HG03175 (cell line): ENCODE measurements around the gene MKRN2.

Source experiments
- ATAC-seq: cut with Tn5 transposase; IDR thresholded peaks from one replicate; pipeline ENCODE4 v1.9.1; 2021; ENCODE audit warnings: mild to moderate bottlenecking, moderate library complexity; ENCODE audit not compliant: unreplicated experiment

Gene MKRN2

DNA sequence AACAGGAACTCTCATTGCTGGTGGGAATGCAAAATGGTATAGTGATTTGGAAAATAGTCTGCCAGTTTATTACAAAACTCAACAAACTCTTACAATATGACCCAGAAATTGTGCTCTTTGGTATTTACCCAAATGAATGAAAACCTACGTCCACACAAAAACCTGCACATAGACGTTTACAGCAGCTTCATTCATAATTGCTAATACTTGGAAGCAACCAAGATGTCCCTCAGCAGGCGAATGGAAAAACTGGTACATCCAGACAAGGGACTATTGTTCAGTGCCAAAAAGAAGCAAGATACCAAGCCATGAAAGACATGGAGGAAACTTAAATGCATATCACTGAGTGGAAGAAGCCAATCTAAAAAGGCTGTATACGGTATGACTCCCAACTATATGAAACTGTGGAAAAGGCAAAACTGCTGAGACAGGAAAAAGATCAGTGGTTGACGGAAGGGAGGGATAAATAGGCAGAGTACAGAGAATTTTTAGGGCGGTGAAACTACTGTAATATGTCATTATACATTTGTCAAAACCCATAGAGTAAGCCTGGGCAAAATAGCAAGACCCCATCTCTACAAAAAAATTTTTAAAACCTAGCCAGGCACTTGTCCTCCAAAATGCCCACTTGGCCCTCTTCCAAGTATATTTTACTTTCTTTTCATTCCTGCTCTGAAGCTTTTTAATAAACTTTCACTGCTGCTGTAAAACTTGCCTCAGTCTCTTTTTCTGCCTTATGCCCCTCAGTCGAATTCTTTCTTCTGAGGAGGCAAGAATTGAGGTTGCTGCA is 6.7 kb upstream of the MKRN2 start:
- no peak for ATAC-seq

DNA sequence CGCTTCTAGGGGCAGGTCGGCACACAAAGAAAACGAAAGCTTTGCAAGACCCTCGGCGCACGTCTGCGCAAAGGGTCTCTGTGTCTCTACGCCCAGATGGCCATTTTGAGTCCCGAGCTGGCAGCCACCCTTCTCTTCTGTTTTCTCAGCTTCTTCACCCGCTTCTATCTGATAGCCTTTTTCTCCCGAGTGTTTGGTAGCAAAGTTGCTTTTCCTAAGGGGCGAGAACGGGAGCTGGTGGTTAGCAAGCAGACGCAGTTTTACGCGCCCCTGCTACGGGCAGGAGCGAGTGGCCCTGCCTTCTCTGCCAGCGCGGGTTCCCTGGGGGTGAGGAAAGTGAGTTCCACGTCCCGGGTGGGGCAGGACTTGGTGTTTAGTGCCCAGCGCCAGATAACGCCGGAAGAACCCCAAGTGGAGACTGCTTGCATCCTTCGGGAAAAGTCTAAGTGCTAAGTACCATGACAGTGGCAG is 2.9 kb upstream of the MKRN2 start:
- ATAC-seq = no peak

DNA sequence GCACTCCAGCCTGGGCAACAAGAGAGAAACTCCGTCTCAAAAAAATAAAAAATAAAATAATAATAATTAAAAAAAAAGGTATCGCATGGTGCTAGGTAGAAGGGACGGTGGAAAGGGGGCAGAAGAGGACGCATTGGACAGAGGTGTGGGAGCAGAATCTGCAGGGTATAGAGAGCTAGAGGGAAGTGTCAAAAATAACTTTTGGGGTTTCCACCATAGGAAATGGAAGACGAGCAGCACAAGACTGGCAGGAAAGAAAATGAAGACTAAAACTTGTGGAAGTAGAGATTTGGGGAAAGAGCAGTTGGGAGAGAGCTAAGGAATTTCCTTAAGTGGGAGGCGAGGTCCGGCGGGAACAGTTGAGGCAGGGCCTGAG is 585 bp upstream of the MKRN2 start:
- no peak for ATAC-seq

GRCh38 chr3:12557473-12558100 is 700 bp downstream of the MKRN2 start:
- no peak for ATAC-seq

DNA sequence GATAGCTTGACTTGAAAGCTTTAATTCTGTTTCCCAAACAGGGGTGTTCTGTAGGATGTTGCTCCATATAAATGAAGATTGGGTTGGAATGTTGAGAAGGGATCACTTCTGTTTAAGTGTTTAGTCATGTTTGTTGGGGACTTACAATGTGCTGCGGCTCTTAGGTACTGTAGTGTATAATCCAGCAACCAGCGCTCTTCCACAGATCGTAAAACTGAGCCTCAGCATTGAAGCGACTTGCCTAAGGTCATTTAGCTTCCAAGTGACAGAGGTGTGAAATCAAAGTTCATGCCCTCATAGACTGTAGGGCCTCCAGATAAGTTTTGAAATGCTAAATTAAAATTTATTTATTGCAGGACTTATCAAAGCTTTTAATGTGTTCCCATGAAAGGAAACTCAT is 1.8 kb downstream of the MKRN2 start:
- ATAC-seq = no peak

DNA sequence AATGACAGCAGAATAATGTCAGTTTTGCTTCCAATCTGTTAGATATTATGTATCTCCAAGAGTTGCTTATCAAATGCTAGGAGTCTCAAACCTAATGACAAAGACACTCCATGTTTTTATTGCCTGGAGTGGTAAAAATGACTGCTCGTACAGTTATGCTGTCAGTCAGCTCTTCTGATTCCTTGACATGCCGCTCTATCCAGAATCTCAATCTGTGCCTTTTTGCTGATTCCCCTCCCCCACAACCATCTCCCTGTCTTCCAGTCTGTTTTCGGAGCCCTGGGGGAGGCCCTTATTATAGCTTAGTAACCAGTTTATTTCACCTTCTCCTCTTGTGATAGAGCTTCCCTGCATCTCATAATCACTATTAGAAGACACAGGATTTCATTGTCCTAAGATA is 2.6 kb downstream of the MKRN2 start:
- no peak for ATAC-seq

GRCh38 chr3:12560505-12561190 is 3.8 kb downstream of the MKRN2 start:
- peak; percentile 38 for ATAC-seq

GRCh38 chr3:12561397-12561796 is 4.5 kb downstream of the MKRN2 start:
- no peak for ATAC-seq

- ATAC-seq = no peak
Measured at GRCh38 chr3:12562451-12562850, 5.6 kb downstream of the MKRN2 start.

DNA sequence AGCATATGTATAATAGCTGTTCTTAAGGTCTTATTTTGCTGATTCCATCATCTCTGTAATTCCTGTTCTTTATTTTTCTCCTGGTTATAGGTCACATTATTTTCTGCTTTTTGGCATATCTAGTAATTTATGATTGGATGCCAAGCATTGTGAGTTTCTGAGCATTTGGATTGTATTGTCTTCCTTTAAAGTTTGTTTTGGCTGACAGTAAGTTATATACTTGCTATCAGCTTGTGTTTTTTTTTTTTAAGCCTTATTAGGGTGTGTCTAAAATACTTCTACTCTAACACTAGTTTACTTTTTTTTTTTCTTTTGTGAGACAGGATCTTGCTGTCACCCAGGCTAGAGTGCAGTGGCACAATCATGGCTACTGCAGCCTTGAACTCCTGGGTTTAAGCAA is 10.1 kb downstream of the MKRN2 start:
- no peak for ATAC-seq

DNA sequence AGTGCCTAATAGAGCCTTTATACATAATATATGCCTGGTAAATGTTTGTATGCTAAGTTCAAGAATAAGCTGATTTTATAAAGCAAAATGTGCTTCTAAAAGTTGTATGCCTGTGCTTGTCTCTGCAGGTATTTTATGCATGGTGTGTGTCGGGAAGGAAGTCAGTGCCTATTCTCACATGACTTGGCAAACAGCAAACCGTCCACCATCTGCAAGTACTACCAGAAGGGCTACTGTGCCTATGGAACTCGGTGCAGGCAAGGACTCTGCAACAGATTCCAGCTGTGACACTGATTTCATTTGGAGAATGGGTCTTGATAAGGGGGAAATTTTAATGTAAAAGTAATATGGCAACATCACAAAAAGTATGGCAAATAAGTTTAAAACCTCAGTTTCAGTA is 11.9 kb downstream of the MKRN2 start:
- no peak for ATAC-seq

DNA sequence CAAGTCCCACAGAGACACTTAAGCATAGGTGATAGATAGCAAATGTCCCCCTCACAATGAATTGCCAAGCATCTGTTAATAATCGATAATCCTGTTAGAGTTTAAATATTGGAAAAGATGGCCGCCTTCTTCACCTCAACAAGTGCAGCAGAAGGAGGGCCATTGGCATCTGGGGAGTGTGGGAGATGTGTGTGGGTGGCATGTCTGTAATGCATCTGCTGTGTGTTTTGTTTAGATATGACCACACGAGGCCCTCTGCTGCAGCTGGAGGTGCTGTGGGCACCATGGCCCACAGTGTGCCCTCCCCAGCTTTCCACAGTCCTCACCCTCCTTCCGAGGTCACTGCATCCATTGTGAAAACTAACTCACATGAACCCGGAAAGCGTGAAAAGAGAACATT is 12.9 kb downstream of the MKRN2 start:
- ATAC-seq = no peak

DNA sequence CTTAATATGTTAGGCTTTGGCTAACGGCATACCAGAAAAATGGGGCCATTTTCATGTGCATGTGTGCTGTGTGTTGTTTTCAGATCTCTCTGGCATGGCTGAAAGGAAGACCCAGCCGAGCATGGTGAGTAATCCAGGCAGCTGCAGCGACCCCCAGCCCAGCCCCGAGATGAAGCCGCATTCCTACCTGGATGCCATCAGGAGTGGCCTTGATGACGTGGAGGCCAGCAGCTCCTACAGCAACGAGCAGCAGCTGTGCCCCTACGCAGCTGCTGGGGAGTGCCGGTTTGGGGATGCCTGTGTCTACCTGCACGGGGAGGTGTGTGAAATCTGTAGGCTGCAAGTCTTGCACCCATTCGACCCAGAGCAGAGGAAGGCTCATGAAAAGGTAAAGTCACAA is 15.1 kb downstream of the MKRN2 start:
- no peak for ATAC-seq

DNA sequence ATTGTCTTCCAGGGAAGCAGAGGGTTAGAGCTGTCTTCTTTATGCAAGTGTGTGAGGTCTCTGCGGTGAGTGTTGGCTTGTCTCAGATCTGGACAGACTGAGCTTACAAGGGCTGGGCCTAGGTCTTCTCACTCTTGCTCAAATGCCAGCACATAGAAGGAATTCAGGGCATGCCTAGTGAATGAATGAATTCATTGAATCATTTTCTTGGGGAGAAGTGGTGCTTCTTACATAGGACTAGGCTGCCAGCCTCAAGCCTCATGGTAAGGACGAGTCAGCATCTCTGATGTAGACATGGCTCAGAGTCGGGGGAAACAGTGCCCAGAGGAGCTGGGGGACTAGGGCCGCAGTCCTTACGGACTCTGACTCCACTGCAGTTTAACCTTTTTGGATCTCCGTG is 17.2 kb downstream of the MKRN2 start:
- ATAC-seq = no peak

GRCh38 chr3:12574661-12575060 is 17.8 kb downstream of the MKRN2 start:
- no peak for ATAC-seq

GRCh38 chr3:12577379-12577778 is 20.5 kb downstream of the MKRN2 start:
- no peak for ATAC-seq

DNA sequence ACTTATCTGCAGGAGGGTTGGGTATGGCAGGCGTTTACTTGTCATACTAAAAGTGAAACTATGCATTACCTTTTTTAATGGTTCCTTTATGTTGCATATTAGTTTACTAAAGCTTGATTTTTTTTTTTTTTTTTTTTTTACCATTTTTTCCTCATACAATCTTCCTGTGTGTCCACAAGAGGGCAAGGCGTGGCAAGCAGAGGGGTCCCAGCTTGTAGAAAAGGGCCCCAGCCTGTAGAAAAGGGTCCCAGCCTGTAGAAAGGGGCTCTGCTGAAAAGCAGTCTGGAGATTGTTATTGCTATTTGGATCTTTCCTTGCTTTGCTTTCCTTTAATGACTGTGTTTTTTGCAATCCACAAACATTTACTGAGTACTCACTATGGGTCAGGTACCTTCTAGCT is 21.9 kb downstream of the MKRN2 start:
- no peak for ATAC-seq

- ATAC-seq = no peak
Measured at GRCh38 chr3:12579456-12579855, 22.6 kb downstream of the MKRN2 start.

- no peak for ATAC-seq
Measured at GRCh38 chr3:12579905-12580304, 23.0 kb downstream of the MKRN2 start.

DNA sequence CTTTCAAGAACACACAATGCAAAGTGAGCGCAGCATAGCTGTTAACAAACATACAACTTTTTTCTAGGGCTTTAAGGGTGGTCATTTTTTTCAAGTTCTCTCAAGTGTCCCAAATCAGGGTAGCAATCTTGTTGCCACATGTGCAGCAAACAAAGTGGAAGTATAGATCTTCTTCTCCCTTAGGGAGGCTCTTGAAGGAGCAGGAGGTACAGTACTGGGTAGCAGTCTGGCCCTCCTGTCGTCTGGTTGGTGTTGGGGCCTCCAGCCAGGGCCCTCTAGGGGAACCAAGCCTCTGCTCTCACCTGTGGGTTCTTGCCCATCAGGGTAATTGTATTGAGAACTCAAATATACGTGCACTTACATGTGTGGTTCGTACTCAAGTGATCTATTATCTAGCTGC is 25.8 kb downstream of the MKRN2 start:
- ATAC-seq = no peak

DNA sequence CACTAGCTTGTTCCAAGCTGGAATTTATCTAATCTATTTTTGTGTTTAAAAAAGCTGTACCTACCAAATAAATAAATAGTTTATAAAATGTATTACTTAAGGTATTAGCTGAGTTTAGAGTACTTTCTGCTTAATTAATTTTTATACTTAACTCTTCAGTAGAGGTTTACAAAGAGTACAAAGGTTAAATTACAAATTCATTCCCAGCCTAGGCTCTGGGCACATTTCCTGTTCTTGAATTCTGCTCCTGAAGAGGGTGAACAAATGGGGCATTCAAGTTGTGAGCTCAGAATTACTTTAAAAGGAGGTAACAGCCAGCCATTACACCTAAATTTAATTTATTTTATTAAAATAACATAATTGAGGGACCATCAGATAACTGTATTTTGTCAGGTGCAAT is 26.4 kb downstream of the MKRN2 start:
- ATAC-seq = no peak

- no peak for ATAC-seq
Measured at GRCh38 chr3:12584083-12584482, 27.2 kb downstream of the MKRN2 start.
